MCF 10A (cell line): ENCODE results near the gene ERGIC1. TPM values are rescaled to one million over a fixed set of nuclear protein-coding genes. Genes with fewer than 3 reads are reported as not detected.

ENCODE experiments used
- BruUV-seq: library from RNA; stranded (reverse); fragments of 400-500 nt; replicated peaks from 2 replicates; lab custom pipeline; 2021; lab: Mats Ljungman, UMichigan
- CTCF ChIA-PET: fragments of 300-600 bp; sonication (Branson Sonifier 250); formaldehyde crosslinking; extraction: SDS; loops from one replicate; lab custom pipeline; 2021; ENCODE audit warnings: antibody characterized with exemption, inconsistent platforms; lab: Yijun Ruan, JAX
- POLR2A ChIA-PET: fragments of 300-600, 350-650 bp; sonication (Branson Sonifier 250); formaldehyde crosslinking; extraction: SDS; loops from one replicate; lab custom pipeline; 2020; ENCODE audit warnings: antibody characterized with exemption, inconsistent platforms; lab: Yijun Ruan, JAX
- DNase-seq: peaks from one replicate; pipeline ENCODE4 v3.0.0-alpha.2; 2018; ENCODE audit not compliant: unreplicated experiment
- H3K27ac Mint-ChIP-seq: one replicate; pipeline ENCODE4 v1.8.0; 2022; ENCODE audit warnings: mild to moderate bottlenecking, low read depth, mixed read lengths; ENCODE audit not compliant: unreplicated experiment
- H3K27me3 Mint-ChIP-seq: one replicate; pipeline ENCODE4 v1.8.0; 2022; ENCODE audit warnings: mixed read lengths; ENCODE audit not compliant: insufficient read depth, unreplicated experiment
- H3K36me3 Mint-ChIP-seq: one replicate; pipeline ENCODE4 v1.8.0; 2022; ENCODE audit warnings: mild to moderate bottlenecking, moderate library complexity, mixed read lengths; ENCODE audit not compliant: insufficient read depth, unreplicated experiment
- H3K4me1 Mint-ChIP-seq: one replicate; pipeline ENCODE4 v1.8.0; 2022; ENCODE audit warnings: mixed read lengths; ENCODE audit not compliant: insufficient read depth, unreplicated experiment
- H3K4me3 Mint-ChIP-seq: one replicate; pipeline ENCODE4 v1.8.0; 2022; ENCODE audit warnings: mild to moderate bottlenecking, moderate library complexity, mixed read lengths; ENCODE audit not compliant: unreplicated experiment
- H3K9me3 Mint-ChIP-seq: one replicate; pipeline ENCODE4 v1.8.0; 2022; ENCODE audit warnings: mixed read lengths; ENCODE audit not compliant: unreplicated experiment
- intact Hi-C: fragments of 100-400 bp; cut with micrococcal nuclease; formaldehyde crosslinking; loops from 2 replicates; pipeline ENCODE4 v1.14.1; 2022
- total RNA-seq: library from RNA; stranded (reverse); gene quantifications from 2 replicates; pipeline ENCODE4 v1.2.3, GENCODE V29; 2022
- TF ChIP-seq, protein P1 (sequence below): fragments of 200-600 bp; IDR thresholded peaks from one replicate; pipeline ENCODE4 v1.8.0; 2022; ENCODE audit warnings: antibody characterized with exemption, mild to moderate bottlenecking; ENCODE audit not compliant: unreplicated experiment

ERGIC1 gene
- total RNA-seq, 1 experiment from 2014 or later = 257 TPM

DNA sequence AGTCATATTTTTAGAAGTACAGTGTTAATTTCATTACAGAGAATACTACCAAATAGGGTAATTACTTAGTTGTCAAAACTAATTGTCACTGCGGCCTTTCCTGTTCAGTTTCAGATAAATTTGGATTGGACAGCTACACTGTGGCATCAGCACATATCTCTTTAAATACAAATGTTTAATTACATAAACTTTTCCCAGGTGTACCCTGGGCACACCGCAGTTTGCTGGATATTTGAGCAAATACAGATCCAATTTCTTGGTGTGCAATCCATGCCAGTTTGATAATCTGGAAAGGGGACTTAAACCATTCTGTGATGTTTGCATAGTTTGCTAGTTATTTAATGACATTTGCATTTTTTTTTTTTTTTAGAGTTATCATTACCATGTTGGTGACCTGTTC, 160.4 kb downstream of the ERGIC1 start:
- no peak for DNase-seq
- no TSS peak for BruUV-seq
- TF ChIP-seq, protein P1, sequence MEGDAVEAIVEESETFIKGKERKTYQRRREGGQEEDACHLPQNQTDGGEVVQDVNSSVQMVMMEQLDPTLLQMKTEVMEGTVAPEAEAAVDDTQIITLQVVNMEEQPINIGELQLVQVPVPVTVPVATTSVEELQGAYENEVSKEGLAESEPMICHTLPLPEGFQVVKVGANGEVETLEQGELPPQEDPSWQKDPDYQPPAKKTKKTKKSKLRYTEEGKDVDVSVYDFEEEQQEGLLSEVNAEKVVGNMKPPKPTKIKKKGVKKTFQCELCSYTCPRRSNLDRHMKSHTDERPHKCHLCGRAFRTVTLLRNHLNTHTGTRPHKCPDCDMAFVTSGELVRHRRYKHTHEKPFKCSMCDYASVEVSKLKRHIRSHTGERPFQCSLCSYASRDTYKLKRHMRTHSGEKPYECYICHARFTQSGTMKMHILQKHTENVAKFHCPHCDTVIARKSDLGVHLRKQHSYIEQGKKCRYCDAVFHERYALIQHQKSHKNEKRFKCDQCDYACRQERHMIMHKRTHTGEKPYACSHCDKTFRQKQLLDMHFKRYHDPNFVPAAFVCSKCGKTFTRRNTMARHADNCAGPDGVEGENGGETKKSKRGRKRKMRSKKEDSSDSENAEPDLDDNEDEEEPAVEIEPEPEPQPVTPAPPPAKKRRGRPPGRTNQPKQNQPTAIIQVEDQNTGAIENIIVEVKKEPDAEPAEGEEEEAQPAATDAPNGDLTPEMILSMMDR = no peak
- Mint-ChIP-seq H3K4me3 (no peak overlapping the region), H3K36me3 (peaks cover 87% of the 10 kb centered on the region), H3K9me3 (no peaks in the 10 kb centered on the region), H3K4me1 (peaks cover 26% of the 10 kb centered on the region), H3K27me3 (no peaks in the 10 kb centered on the region), H3K27ac (no peak overlapping the region)
- intact Hi-C loops = no loop called here
- ChIA-PET POLR2A (interaction anchor here (0.5 to 3.4 kb wide), 9 partner anchors 10 to 298 kb away, joined by 3 to 41 read pairs (median 3); partner anchors contain the start of genes ATP6V0E1 and RPL26L1), CTCF (interaction anchor here (0.8 to 2.1 kb wide), 5 partner anchors 8 to 35 kb away, joined by 4 to 12 read pairs (median 8); partner anchors contain the start of genes ATP6V0E1 and RPL26L1)

DNA sequence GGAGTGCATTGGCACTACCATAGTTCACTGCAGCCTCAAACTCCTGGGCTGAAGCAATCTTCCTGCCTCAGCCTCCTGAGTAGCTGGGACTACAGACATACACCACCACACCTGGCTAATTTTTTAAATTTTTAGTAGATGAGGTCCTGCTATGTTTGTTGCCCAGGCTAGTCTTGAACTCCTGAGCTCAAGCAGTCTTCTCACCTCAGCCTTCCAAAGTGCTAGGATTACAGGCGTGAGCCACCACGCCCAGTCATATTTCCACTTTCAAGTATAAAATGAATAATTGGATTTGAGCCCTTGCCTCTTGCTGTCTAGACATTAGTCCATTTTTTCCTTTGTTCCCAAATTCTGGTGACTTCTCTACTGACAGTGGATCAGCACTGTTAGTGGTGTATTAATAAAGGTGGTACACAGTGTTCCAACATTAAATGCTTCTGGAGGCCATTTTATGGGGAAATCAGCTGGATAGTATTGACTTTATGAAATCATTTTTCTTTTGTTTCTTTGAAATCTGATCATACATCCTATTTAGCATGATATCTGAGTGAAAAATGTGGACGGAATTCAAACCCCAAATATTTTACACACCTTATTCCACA, 165.4 kb downstream of the ERGIC1 start:
- POLR2A ChIA-PET = interaction anchor here (0.8 to 3.5 kb wide), 4 partner anchors 9 to 58 kb away, joined by 3 to 25 read pairs (median 4); partner anchors contain the start of gene ATP6V0E1
- H3K27ac Mint-ChIP-seq = peak overlapping the region; percentile 33
- no TSS peak for BruUV-seq
- TF ChIP-seq, protein P1 = no peak
- no peaks in the 10 kb centered on the region for H3K27me3 Mint-ChIP-seq
- DNase-seq = no peak
- CTCF ChIA-PET = interaction anchor here (0.6 to 1.2 kb wide), 3 partner anchors 16 to 520 kb away, joined by 3 read pairs; partner anchors contain the start of gene ATP6V0E1
- intact Hi-C loops = no loop called here
- H3K36me3 Mint-ChIP-seq = peaks cover 66% of the 10 kb centered on the region
- H3K4me1 Mint-ChIP-seq = peaks cover 27% of the 10 kb centered on the region
- H3K9me3 Mint-ChIP-seq = no peaks in the 10 kb centered on the region
- no peak overlapping the region for H3K4me3 Mint-ChIP-seq

DNA sequence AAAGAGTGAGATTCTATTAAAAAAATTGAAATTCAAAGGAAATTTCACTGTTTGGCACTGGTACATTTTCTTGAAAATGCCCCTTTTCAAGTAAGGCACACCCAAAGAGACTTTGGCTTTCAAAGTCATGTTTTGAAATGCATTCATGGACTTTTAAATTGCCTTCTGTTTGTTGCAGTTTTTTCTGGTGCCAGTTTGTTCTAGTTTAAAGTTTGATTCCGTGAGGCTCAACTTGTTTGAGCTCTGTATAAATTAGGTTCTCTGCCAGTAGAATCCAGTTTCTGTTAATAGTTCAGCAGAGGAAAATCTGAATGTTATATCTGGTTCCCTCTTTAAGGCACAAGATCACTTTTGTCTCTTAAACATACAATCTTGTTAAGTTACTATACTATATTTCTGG, 165.9 kb downstream of the ERGIC1 start:
- H3K4me3 Mint-ChIP-seq = no peak overlapping the region
- BruUV-seq = no TSS peak
- no peaks in the 10 kb centered on the region for H3K9me3 Mint-ChIP-seq
- no peak for DNase-seq
- CTCF ChIA-PET = interaction anchor here (0.7 kb wide), 1 partner anchor 521 kb away, joined by 3 read pairs; no protein-coding TSS in a partner anchor
- H3K27me3 Mint-ChIP-seq = no peaks in the 10 kb centered on the region
- H3K36me3 Mint-ChIP-seq = peaks cover 65% of the 10 kb centered on the region
- H3K27ac Mint-ChIP-seq = peak overlapping the region; percentile 33
- intact Hi-C loops = no loop called here
- POLR2A ChIA-PET = interaction anchor here (0.8 to 3.5 kb wide), 4 partner anchors 10 to 57 kb away, joined by 3 to 25 read pairs (median 4); partner anchors contain the start of gene ATP6V0E1
- TF ChIP-seq, protein P1 = no peak
- peaks cover 29% of the 10 kb centered on the region for H3K4me1 Mint-ChIP-seq

DNA sequence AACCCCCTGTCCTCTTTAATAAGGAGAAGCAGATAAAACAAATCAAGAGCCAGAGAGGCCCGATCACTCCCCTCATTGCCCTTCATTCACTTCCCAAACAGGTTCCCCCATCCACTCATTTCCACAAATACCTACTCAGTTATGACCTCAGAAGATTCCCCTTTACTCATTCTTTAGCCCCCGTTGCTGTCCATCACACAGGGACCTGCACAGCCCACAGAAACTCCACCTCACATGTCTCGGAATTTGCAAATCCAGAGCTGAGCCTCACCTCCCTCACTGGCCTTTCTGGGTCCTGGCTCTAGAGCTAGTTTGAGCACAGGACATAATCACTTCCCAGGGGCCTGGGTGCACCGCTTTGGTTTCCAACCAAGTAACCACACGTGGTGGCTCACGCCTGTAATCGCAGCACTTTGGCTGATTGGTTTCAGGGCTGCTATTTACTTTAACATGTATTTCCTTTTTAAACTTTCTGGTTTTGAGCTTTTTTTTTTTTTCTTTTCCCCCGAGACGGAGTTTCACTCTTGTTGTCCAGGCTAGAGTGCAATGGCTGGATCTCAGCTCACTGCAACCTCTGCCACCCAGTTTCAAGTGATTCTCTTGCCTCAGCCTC, 167.3 kb downstream of the ERGIC1 start:
- H3K27ac Mint-ChIP-seq = no peak overlapping the region
- POLR2A ChIA-PET = interaction anchor here (1.1 to 1.2 kb wide), 2 partner anchors 16 to 17 kb away, joined by 3 to 4 read pairs; no protein-coding TSS in a partner anchor
- peaks cover 29% of the 10 kb centered on the region for H3K4me1 Mint-ChIP-seq
- H3K36me3 Mint-ChIP-seq = peaks cover 59% of the 10 kb centered on the region
- intact Hi-C loops = no loop called here
- CTCF ChIA-PET = interaction anchor here (0.6 to 1.1 kb wide), 2 partner anchors 9 to 175 kb away, joined by 3 to 10 read pairs; no protein-coding TSS in a partner anchor
- BruUV-seq = no TSS peak
- TF ChIP-seq, protein P1 = no peak
- H3K9me3 Mint-ChIP-seq = no peaks in the 10 kb centered on the region
- no peak overlapping the region for H3K4me3 Mint-ChIP-seq
- no peak for DNase-seq
- H3K27me3 Mint-ChIP-seq = no peaks in the 10 kb centered on the region
